Measurements from ENCODE around the gene ECE1. TPM values are rescaled to one million over a fixed set of nuclear protein-coding genes. Genes with fewer than 3 reads are reported as not detected.

ECE1 gene
- total and polyA plus RNA-seq, 2 of the 8 experiments (the other 6 are each of a cell fraction or from before 2014, with no cell fraction given), result 21.4 to 36.8 TPM

DNA sequence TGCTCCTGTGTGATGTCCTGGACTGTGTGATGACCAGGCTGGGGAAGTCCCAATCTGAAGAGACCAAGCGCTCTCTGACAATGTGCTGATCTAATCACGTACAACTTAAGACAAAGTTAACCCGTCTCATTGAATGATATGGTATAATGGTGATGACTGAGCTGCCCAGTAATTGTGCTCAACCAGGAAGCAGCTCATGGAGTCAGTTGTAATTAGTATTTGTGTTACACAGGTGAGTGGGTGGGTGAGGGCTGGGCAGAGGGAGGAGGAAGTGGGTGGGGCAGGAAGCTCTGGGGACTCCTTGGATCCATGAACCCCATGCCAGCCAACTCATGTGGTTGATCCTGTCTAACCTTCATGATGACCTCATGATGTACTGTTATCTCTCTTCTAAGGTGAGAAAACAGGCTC lies 8.7 kb upstream of the ECE1 start (continued):
- TF ChIP-seq SP2 (IDR thresholded peaks at IDR 0.05; ENCODE audit: low read length), result no peak
